Sciatic nerve (tissue), 2 donors: ENCODE results near the gene RBMS3. TPM values are rescaled to one million over a fixed set of nuclear protein-coding genes. Genes with fewer than 3 reads are reported as not detected.
"Not testable (repeated sequence)": the region's sequence is repeated elsewhere in the genome, so short reads cannot be mapped to it uniquely, and the experiment has no call there.

Source experiments
- ATAC-seq: fragments of 200-7000 bp; cut with Tn5 transposase; one replicate; pipeline ENCODE4 v1.9.1; 2020; ENCODE audit warnings: mild to moderate bottlenecking, moderate library complexity
- DNase-seq: peaks from one replicate; pipeline ENCODE4 v3.0.0-alpha.2; 2020; ENCODE audit warnings: low spot score
- intact Hi-C: fragments of 100-400 bp; cut with DNase I; formaldehyde crosslinking; loops from one replicate; pipeline ENCODE4 v1.14.2; 2022
- total RNA-seq: library from RNA; stranded (reverse); fragmentation: NEBNext Ultra II Directional; extraction: Animal tissue kit (Norgen Biotek cat#: 25700); gene quantifications from one replicate; pipeline ENCODE4 v1.2.1, GENCODE V29; 2021
- donor health status: DM: no; HTN: no; CAD: no.
- donor health status: DM: no; HTN: no; CAD: no.

Gene RBMS3
- total RNA-seq, 1 donor from 2014 or later = 161 TPM

GRCh38 chr3:29665688-29666087 lies 384.8 kb downstream of the RBMS3 start:
- intact Hi-C loops = no loop called here
- ATAC-seq = no peak
- no peak for DNase-seq

- intact Hi-C loops = no loop called here
- no peak for ATAC-seq
Measured at GRCh38 chr3:29668233-29668632, 387.4 kb downstream of the RBMS3 start.

GRCh38 chr3:29668728-29669127 lies 387.9 kb downstream of the RBMS3 start:
- ATAC-seq (no peak), DNase-seq (no peak)
- intact Hi-C loops = no loop called here

More at GRCh38 chr3:29668233-29668632, 387.4 kb downstream of the RBMS3 start:
- no peak for DNase-seq

GRCh38 chr3:29670476-29670875 lies 389.6 kb downstream of the RBMS3 start:
- DNase-seq, intact Hi-C loops, ATAC-seq: not testable (repeated sequence)

GRCh38 chr3:29677421-29677820 lies 396.6 kb downstream of the RBMS3 start:
- ATAC-seq = no peak
- no peak for DNase-seq
- intact Hi-C loops = no loop called here

GRCh38 chr3:29679944-29680343 lies 399.1 kb downstream of the RBMS3 start:
- DNase-seq (no peak), ATAC-seq (no peak)
- intact Hi-C loops = no loop called here

- ATAC-seq = peak; percentile 29
- DNase-seq = no peak
- intact Hi-C loops = no loop called here
Measured at GRCh38 chr3:29683018-29683993, 402.4 kb downstream of the RBMS3 start.

GRCh38 chr3:29686889-29687592 lies 406.2 kb downstream of the RBMS3 start:
- no peak for ATAC-seq
- intact Hi-C loops = no loop called here
- DNase-seq = no peak

- no peak for ATAC-seq
- no peak for DNase-seq
- intact Hi-C loops = no loop called here
Measured at GRCh38 chr3:29690686-29691353, 409.9 kb downstream of the RBMS3 start.

GRCh38 chr3:29693863-29694262 lies 413.0 kb downstream of the RBMS3 start:
- ATAC-seq (no peak), DNase-seq (no peak)
- intact Hi-C loops = no loop called here

- intact Hi-C loops = no loop called here
- no peak for ATAC-seq
- no peak for DNase-seq
Measured at GRCh38 chr3:29694331-29694730, 413.5 kb downstream of the RBMS3 start.

- intact Hi-C loops = no loop called here
- ATAC-seq = no peak
- DNase-seq = no peak
Measured at GRCh38 chr3:29694783-29695182, 413.9 kb downstream of the RBMS3 start.

- DNase-seq = no peak
- intact Hi-C loops = no loop called here
Measured at GRCh38 chr3:29695201-29695600, 414.3 kb downstream of the RBMS3 start.

GRCh38 chr3:29695643-29696198 lies 414.9 kb downstream of the RBMS3 start:
- DNase-seq (no peak), ATAC-seq (peak; percentile 93)
- intact Hi-C loops = no loop called here

More at GRCh38 chr3:29695201-29695600, 414.3 kb downstream of the RBMS3 start:
- no peak for ATAC-seq

- DNase-seq = no peak
- ATAC-seq = peak; percentile 59
- intact Hi-C loops = no loop called here
Measured at GRCh38 chr3:29696311-29696710, 415.4 kb downstream of the RBMS3 start.

GRCh38 chr3:29697989-29698388 lies 417.1 kb downstream of the RBMS3 start:
- DNase-seq = no peak
- no peak for ATAC-seq
- intact Hi-C loops = no loop called here

- intact Hi-C loops = no loop called here
- ATAC-seq = no peak
- no peak for DNase-seq
Measured at GRCh38 chr3:29700256-29700655, 419.4 kb downstream of the RBMS3 start.

GRCh38 chr3:29701326-29701983 lies 420.6 kb downstream of the RBMS3 start:
- DNase-seq = no peak
- intact Hi-C loops = no loop called here
- ATAC-seq = no peak
